Measurements from ENCODE around the gene PRC1.
"Not testable (repeated sequence)": the region's sequence is repeated elsewhere in the genome, so short reads cannot be mapped to it uniquely, and the experiment has no call there.

PRC1 gene

GRCh38 chr15:90931575-90931827, 62.8 kb downstream of the PRC1 start:
- Histone ChIP-seq H3K27me3 (ENCODE audit: control insufficient read depth, low read length) (no peaks in the 10 kb centered on the region), H3K36me3 (ENCODE audit: control insufficient read depth, low read length) (peaks cover 27% of the 10 kb centered on the region), H3K4me1 (ENCODE audit: control insufficient read depth, low read length) (peaks cover 61% of the 10 kb centered on the region), H3F3A (ENCODE audit: control insufficient read depth, insufficient read depth) (peaks cover 13% of the 10 kb centered on the region), H3K4me3 (ENCODE audit: low read length) (peak overlapping the region; percentile 98), H3K79me2 (ENCODE audit: control insufficient read depth, low read length) (peaks cover 42% of the 10 kb centered on the region), H4K20me1 (ENCODE audit: control insufficient read depth, insufficient read depth, low read depth, low read length) (0 out of 2 replicates have a peak, but pooled peaks cover 5% of the 10 kb centered on the region), H3K27ac (ENCODE audit: low read depth, low read length) (peak overlapping the region; percentile 91), H3K9me2 (replicated peaks; ENCODE audit: control insufficient read depth, low read length) (no peaks in the 10 kb centered on the region), H3K9me3 (ENCODE audit: control insufficient read depth, insufficient read depth, low read length) (no peaks in the 10 kb centered on the region), H3K4me2 (ENCODE audit: low read length) (peak overlapping the region; percentile 97)
- TF ChIP-seq CTCF (IDR thresholded peaks at IDR 0.05; ENCODE audit: low read depth, low read length, poor library complexity, severe bottlenecking) (no peak), EZH2phosphoT487 (IDR thresholded peaks at IDR 0.05; ENCODE audit: borderline replicate concordance, low read length) (no peak)

- peaks cover 37% of the 10 kb centered on the region for H3K79me2 ChIP-seq (ENCODE audit: control insufficient read depth, low read length)
- H4K20me1 ChIP-seq (ENCODE audit: control insufficient read depth, insufficient read depth, low read depth, low read length): no peaks in the 10 kb centered on the region
- H3K9me2 ChIP-seq (replicated peaks; ENCODE audit: control insufficient read depth, low read length): no peaks in the 10 kb centered on the region
- H3K9me3 ChIP-seq (ENCODE audit: control insufficient read depth, insufficient read depth, low read length): no peaks in the 10 kb centered on the region
- H3K27ac ChIP-seq (ENCODE audit: low read depth, low read length): peak overlapping the region; percentile 91
- H3K27me3 ChIP-seq (ENCODE audit: control insufficient read depth, low read length): no peaks in the 10 kb centered on the region
- peak overlapping the region; percentile 97 for H3K4me2 ChIP-seq (ENCODE audit: low read length)
- peaks cover 13% of the 10 kb centered on the region for H3F3A ChIP-seq (ENCODE audit: control insufficient read depth, insufficient read depth)
- peak overlapping the region; percentile 98 for H3K4me3 ChIP-seq (ENCODE audit: low read length)
- H3K4me1 ChIP-seq (ENCODE audit: control insufficient read depth, low read length): peaks cover 56% of the 10 kb centered on the region
- peaks cover 22% of the 10 kb centered on the region for H3K36me3 ChIP-seq (ENCODE audit: control insufficient read depth, low read length)
- TF ChIP-seq EZH2phosphoT487 (IDR thresholded peaks at IDR 0.05; ENCODE audit: borderline replicate concordance, low read length): no peak
- TF ChIP-seq CTCF (IDR thresholded peaks at IDR 0.05; ENCODE audit: low read depth, low read length, poor library complexity, severe bottlenecking): no peak
These were observed 63.3 kb downstream of the PRC1 start for GRCh38 chr15:90930861-90931574.

GRCh38 chr15:90929246-90930019, 64.9 kb downstream of the PRC1 start:
- Histone ChIP-seq H3K9me3 (ENCODE audit: control insufficient read depth, insufficient read depth, low read length) (no peaks in the 10 kb centered on the region), H3K4me3 (ENCODE audit: low read length) (peak overlapping the region; percentile 98), H3K4me1 (ENCODE audit: control insufficient read depth, low read length) (peaks cover 46% of the 10 kb centered on the region), H3K27ac (ENCODE audit: low read depth, low read length) (peak overlapping the region; percentile 91), H3K9me2 (replicated peaks; ENCODE audit: control insufficient read depth, low read length) (no peaks in the 10 kb centered on the region), H3F3A (ENCODE audit: control insufficient read depth, insufficient read depth) (peaks cover 19% of the 10 kb centered on the region), H3K36me3 (ENCODE audit: control insufficient read depth, low read length) (peaks cover 15% of the 10 kb centered on the region), H3K79me2 (ENCODE audit: control insufficient read depth, low read length) (peaks cover 30% of the 10 kb centered on the region), H3K4me2 (ENCODE audit: low read length) (peak overlapping the region; percentile 97), H4K20me1 (ENCODE audit: control insufficient read depth, insufficient read depth, low read depth, low read length) (no peaks in the 10 kb centered on the region), H3K27me3 (ENCODE audit: control insufficient read depth, low read length) (no peaks in the 10 kb centered on the region)
- TF ChIP-seq CTCF (IDR thresholded peaks at IDR 0.05; ENCODE audit: low read depth, low read length, poor library complexity, severe bottlenecking) (no peak), EZH2phosphoT487 (IDR thresholded peaks at IDR 0.05; ENCODE audit: borderline replicate concordance, low read length) (no peak)

- H3K36me3 ChIP-seq (ENCODE audit: control insufficient read depth, low read length): peaks cover 15% of the 10 kb centered on the region
- peaks cover 30% of the 10 kb centered on the region for H3K79me2 ChIP-seq (ENCODE audit: control insufficient read depth, low read length)
- peak overlapping the region; percentile 98; the same call in 1 of the 2 replicates for H3K4me3 ChIP-seq (ENCODE audit: low read length)
- H3K27me3 ChIP-seq (ENCODE audit: control insufficient read depth, low read length); H3K9me3 ChIP-seq (ENCODE audit: control insufficient read depth, insufficient read depth, low read length); H4K20me1 ChIP-seq (ENCODE audit: control insufficient read depth, insufficient read depth, low read depth, low read length); H3K9me2 ChIP-seq (replicated peaks; ENCODE audit: control insufficient read depth, low read length): not testable (repeated sequence)
- peaks cover 22% of the 10 kb centered on the region for H3F3A ChIP-seq (ENCODE audit: control insufficient read depth, insufficient read depth)
- H3K4me2 ChIP-seq (ENCODE audit: low read length): peak overlapping the region; percentile 97
- 0 out of 2 replicates have a peak overlapping the region, but pooled peaks have one; percentile 13 for H3K27ac ChIP-seq (ENCODE audit: low read depth, low read length)
- H3K4me1 ChIP-seq (ENCODE audit: control insufficient read depth, low read length): peaks cover 33% of the 10 kb centered on the region
These were observed 66.2 kb downstream of the PRC1 start for GRCh38 chr15:90928106-90928505.

GRCh38 chr15:90926766-90927165, 67.6 kb downstream of the PRC1 start:
- H3K4me2 ChIP-seq (ENCODE audit: low read length); H3K9me2 ChIP-seq (replicated peaks; ENCODE audit: control insufficient read depth, low read length); H4K20me1 ChIP-seq (ENCODE audit: control insufficient read depth, insufficient read depth, low read depth, low read length); H3K9me3 ChIP-seq (ENCODE audit: control insufficient read depth, insufficient read depth, low read length); H3K27ac ChIP-seq (ENCODE audit: low read depth, low read length); H3K4me3 ChIP-seq (ENCODE audit: low read length); H3K27me3 ChIP-seq (ENCODE audit: control insufficient read depth, low read length): not testable (repeated sequence)
- Histone ChIP-seq H3F3A (ENCODE audit: control insufficient read depth, insufficient read depth) (peaks cover 22% of the 10 kb centered on the region), H3K4me1 (ENCODE audit: control insufficient read depth, low read length) (peaks cover 26% of the 10 kb centered on the region), H3K36me3 (ENCODE audit: control insufficient read depth, low read length) (peaks cover 16% of the 10 kb centered on the region), H3K79me2 (ENCODE audit: control insufficient read depth, low read length) (peaks cover 25% of the 10 kb centered on the region)
